ENCODE results near the gene GNB1L. TPM values are rescaled to one million over a fixed set of nuclear protein-coding genes. Genes with fewer than 3 reads are reported as not detected.
A peak's percentile ranks its signal among the peaks of the same experiment; 100 is the strongest.

The GNB1L gene
- total RNA-seq, 1 donor from 2014 or later, result 13.8 TPM

DNA sequence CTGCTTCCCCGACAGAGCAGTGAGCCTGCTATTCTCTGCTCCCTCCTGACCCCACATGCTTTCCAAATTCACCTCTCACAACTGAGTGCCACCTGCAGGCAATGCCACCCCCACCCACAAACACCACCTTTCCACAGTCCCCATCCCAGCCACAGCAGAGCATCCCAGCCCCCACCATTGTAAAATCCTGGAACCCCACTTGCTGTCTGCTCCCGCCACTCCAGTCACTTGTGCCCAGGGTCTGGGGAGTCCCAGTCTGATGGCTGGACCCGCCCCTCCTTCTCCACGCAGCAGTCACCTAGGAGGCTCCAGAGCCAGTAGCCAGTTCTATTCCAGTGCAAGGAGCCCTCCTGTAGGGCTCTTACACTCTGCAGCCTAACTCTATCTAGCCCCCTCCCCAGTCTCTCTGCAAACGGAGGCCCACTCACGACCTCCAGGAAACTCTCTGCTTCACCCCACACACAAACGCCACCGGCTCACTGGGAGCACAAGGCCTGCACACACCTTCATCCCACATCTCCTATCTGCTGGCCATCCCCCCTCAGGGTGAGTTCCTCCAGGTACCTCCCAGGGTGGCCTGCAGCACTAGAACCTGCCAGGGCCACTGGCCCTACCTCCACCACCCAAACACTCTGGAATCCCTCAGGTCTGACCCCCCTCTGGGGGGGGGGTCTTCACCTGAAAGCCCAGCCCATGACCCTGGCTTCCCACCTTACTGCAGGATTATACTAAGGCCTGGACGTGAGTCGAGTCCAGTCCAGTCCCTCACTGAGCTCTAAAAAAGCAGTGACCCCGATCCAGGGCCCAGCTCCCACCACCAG lies 1.4 kb downstream of the GNB1L start:
- peak overlapping the region; percentile 96 for H3K27ac Mint-ChIP-seq (ENCODE audit: unreplicated experiment)
- peak overlapping the region; percentile 99 for H3K4me3 Mint-ChIP-seq
- DNase-seq (ENCODE audit: low read depth, low spot score), result no peak
- H3K36me3 Mint-ChIP-seq (ENCODE audit: low read depth), result no peaks in the 10 kb centered on the region
- no peaks in the 10 kb centered on the region for H3K9me3 Mint-ChIP-seq
- H3K27me3 Mint-ChIP-seq (ENCODE audit: low read depth), result no peaks in the 10 kb centered on the region
- peaks cover 29% of the 10 kb centered on the region for H3K4me1 Mint-ChIP-seq
- TF ChIP-seq, protein P1, sequence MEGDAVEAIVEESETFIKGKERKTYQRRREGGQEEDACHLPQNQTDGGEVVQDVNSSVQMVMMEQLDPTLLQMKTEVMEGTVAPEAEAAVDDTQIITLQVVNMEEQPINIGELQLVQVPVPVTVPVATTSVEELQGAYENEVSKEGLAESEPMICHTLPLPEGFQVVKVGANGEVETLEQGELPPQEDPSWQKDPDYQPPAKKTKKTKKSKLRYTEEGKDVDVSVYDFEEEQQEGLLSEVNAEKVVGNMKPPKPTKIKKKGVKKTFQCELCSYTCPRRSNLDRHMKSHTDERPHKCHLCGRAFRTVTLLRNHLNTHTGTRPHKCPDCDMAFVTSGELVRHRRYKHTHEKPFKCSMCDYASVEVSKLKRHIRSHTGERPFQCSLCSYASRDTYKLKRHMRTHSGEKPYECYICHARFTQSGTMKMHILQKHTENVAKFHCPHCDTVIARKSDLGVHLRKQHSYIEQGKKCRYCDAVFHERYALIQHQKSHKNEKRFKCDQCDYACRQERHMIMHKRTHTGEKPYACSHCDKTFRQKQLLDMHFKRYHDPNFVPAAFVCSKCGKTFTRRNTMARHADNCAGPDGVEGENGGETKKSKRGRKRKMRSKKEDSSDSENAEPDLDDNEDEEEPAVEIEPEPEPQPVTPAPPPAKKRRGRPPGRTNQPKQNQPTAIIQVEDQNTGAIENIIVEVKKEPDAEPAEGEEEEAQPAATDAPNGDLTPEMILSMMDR (conservative IDR thresholded peaks at IDR 0.05), result no peak

GRCh38 chr22:19852177-19852781 lies 2.4 kb downstream of the GNB1L start:
- no peaks in the 10 kb centered on the region for H3K27me3 Mint-ChIP-seq (ENCODE audit: low read depth)
- TF ChIP-seq, protein P1 (conservative IDR thresholded peaks at IDR 0.05), result no peak
- H3K4me3 Mint-ChIP-seq, result peak overlapping the region; percentile 99
- peaks cover 4% of the 10 kb centered on the region for H3K36me3 Mint-ChIP-seq (ENCODE audit: low read depth)
- H3K9me3 Mint-ChIP-seq, result no peaks in the 10 kb centered on the region
- peak overlapping the region; percentile 62 for H3K27ac Mint-ChIP-seq (ENCODE audit: unreplicated experiment)
- DNase-seq (ENCODE audit: low read depth, low spot score), result no peak
- peaks cover 29% of the 10 kb centered on the region for H3K4me1 Mint-ChIP-seq

DNA sequence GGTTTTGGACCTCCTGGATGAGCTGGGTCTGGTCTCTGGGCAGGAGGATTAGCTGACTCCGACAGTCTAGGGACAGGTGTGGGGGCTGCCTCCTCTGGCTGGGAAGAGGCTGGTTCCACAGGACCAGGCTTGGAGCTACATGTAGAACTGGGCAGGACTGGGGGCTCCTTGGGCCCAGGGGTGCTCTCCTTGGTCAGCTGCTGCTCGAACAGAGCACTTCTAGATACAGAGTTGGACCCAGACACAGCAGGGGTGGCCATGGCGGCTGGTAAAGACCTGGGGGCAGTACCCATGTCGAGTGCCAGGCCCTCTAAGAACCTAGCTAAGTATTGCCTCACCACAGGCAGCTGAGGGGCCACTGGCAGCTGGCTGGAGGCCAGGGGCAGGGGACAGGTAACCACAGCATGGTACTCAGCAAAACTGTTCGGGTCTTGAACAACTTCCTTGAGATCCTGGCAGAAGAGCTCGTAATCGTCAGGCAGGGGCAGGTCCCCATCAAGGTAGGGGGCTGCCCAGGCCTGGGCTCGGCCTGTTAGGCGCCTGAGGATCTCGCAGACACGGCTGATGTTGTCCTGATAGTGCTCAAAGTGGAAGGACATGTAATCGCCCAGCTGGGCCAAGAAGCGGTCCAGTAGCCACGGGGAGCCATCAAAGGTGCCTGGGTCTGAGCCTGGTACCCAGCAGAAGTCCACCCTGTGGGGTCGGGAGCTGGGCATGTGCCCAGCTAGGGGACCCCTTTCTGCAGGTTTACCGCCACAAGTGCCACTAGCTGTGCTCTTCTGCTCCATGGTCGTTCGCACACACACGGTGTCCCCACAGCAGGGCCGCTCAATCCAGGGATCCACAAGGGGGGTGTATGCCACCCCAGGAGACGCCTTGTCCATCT lies 3.1 kb downstream of the GNB1L start:
- DNase-seq (ENCODE audit: low read depth, low spot score), result no peak
- Mint-ChIP-seq H3K9me3 (no peaks in the 10 kb centered on the region), H3K36me3 (ENCODE audit: low read depth) (peaks cover 4% of the 10 kb centered on the region), H3K27me3 (ENCODE audit: low read depth) (no peaks in the 10 kb centered on the region), H3K4me1 (peaks cover 29% of the 10 kb centered on the region), H3K4me3 (peak overlapping the region; percentile 99), H3K27ac (ENCODE audit: unreplicated experiment) (peak overlapping the region; percentile 62)
- TF ChIP-seq, protein P1 (conservative IDR thresholded peaks at IDR 0.05), result no peak

- no peaks in the 10 kb centered on the region for H3K9me3 Mint-ChIP-seq
- peaks cover 4% of the 10 kb centered on the region for H3K36me3 Mint-ChIP-seq (ENCODE audit: low read depth)
- peaks cover 24% of the 10 kb centered on the region for H3K4me1 Mint-ChIP-seq
- DNase-seq (ENCODE audit: low read depth, low spot score), result no peak
- no peaks in the 10 kb centered on the region for H3K27me3 Mint-ChIP-seq (ENCODE audit: low read depth)
- peak overlapping the region; percentile 69 for H3K4me3 Mint-ChIP-seq
- H3K27ac Mint-ChIP-seq (ENCODE audit: unreplicated experiment), result no peak overlapping the region
- TF ChIP-seq, protein P1 (conservative IDR thresholded peaks at IDR 0.05), result no peak
These were observed 3.9 kb downstream of the GNB1L start for GRCh38 chr22:19850763-19851109.

Measured in neural crest cell (in vitro differentiated cells).